HEK293 (cell line): ENCODE measurements around the gene PLEKHA8.
"Not testable (repeated sequence)": the region's sequence is repeated elsewhere in the genome, so short reads cannot be mapped to it uniquely, and the experiment has no call there.

Experiments used
- ZBTB1 ChIP-seq: fragments of 450-650 bp; formaldehyde crosslinking; IDR thresholded peaks from 2 replicates; pipeline ENCODE4 v1.5.1; 2016; ENCODE audit warnings: missing biosample characterization, missing genetic modification characterization
- ZNF510 ChIP-seq: fragments of 450-650 bp; formaldehyde crosslinking; IDR thresholded peaks from 2 replicates; pipeline ENCODE4 v1.5.1; 2018; ENCODE audit warnings: mild to moderate bottlenecking, missing genetic modification characterization, missing biosample characterization; ENCODE audit not compliant: insufficient replicate concordance
- ZNF571 ChIP-seq: fragments of 450-650 bp; formaldehyde crosslinking; IDR thresholded peaks from 2 replicates; pipeline ENCODE4 v1.5.0; 2017; ENCODE audit warnings: missing biosample characterization, missing genetic modification characterization

DNA sequence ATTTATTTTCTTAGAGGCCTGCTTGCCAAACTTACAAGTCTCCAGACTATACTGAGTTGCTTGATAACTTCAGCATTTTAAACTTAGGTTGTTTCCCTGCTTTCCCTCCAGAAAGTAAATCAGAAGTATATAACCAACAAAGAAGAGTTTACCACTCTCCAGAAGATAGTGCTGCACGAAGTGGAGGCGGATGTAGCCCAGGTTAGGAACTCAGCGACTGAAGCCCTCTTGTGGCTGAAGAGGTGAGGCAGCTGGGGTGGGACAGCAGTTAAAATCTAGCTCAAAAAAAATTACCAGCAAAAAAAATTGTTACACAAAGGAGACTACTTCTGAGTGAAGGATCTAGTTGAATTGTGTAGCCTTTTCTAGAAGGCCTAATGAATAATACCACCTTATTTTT is 33.6 kb downstream of the PLEKHA8 start:
- TF ChIP-seq ZBTB1; ZNF571; ZNF510 (tag by site-specific recombination): not testable (repeated sequence)
